Stimulated activated CD4-positive, alpha-beta T cell treated with anti-CD3 and anti-CD28 coated beads, Interleukin-15, amount 100 ng/mL, for 1 hour (primary cell): ENCODE measurements around the gene MINDY4.

Source experiments
- DNase-seq, 2 donors: peaks; one replicate each; pipeline ENCODE4 v3.0.0-alpha.2; 2020; ENCODE audit warnings: low read depth in 1 of 2, low spot score in 1 of 2

The MINDY4 gene

GRCh38 chr7:30874656-30875302 is 103.6 kb downstream of the MINDY4 start:
- DNase-seq, result no peak

DNA sequence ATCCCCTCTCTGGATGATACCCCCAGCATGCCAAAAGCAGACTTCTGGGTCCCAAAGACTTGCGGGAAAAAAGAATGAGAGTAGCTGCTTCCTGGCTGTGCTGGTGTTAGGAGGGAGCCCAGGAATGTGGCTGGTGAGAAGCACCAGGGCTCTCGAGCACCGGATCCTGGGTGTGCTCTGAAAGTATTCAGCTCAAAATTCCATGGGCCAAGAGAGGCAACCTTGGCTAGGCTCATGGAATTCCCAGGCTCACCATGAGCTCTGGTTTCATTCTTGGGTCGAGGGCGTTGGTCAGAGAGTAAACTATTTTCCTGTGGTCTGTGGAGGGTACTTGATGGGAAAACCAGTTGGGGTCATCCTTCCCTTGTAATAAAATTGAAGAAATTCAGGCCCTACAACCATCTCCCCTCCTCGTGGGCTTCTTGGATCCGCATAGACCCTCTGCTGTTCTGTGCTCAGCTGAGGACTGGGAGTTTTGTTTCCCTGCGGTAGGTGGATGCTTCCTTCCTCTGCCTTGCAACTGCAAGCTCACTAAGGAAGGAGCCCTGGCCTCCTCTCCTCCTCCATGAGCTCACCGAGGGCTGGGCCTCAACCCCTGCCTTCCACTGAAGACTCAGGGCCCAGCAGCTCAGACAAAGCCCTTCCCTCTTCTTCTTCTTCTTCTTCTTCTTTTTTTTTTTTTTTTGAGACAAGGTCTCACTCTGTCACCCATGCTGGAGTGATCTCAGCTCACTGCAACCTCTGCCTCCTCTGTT is 106.0 kb downstream of the MINDY4 start:
- no peak for DNase-seq

- no peak for DNase-seq
These were observed 106.8 kb downstream of the MINDY4 start for GRCh38 chr7:30877993-30878392.

- DNase-seq, result no peak
These were observed 108.2 kb downstream of the MINDY4 start for GRCh38 chr7:30879139-30880124.

DNA sequence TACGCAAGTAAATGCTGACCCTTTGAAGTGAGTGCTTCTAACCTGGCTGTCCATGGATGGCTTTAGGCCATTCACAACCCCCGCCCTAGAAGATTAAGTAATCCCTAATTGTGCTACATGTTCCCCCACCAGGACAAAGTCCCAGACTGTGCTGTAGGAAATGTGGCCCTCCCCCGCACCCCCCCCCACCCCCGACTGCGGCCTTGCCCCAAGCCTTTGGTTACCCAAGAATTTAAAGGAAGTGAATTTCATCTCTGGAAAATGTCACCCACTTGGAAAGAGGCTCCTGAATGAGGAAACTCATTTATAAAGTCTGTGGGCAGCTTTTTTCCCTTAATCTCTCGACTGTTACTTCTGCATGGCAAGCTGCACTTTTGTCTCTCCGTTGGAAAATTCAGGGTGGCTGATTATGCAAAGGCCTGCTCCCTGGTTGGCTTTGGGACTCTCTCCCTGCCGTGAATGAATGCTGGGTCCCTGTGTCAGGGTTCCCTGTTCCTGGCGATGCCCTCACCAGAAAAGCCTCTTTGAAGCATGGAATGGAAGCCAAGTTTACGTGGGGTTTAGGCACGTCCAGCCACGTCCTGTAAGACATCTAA is 109.0 kb downstream of the MINDY4 start:
- no peak for DNase-seq

- no peak for DNase-seq
These were observed 109.7 kb downstream of the MINDY4 start for GRCh38 chr7:30880941-30881340.

DNA sequence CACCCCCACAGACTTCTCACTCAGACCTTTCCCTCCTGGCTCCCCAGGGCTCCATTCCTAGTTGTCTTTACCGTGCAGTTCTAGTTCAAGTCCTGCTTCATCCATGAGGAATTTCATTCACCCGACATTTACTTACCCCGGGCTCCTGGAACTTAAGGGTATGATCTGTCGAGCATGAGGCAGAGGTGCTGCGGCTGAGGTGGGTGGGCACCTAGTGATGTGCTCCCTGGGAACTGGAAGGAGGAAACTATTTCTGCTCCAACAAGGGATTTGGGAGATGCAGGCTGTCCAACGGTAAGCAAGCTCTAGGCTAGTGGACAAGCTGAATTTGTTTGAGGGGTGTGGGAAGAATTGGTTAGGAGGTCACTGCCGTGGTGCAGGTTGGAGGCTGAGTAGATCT is 110.2 kb downstream of the MINDY4 start:
- no peak for DNase-seq

- DNase-seq, result no peak
These were observed 113.7 kb downstream of the MINDY4 start for GRCh38 chr7:30884881-30885280.

GRCh38 chr7:30886608-30887011 is 115.4 kb downstream of the MINDY4 start:
- DNase-seq, result no peak

DNA sequence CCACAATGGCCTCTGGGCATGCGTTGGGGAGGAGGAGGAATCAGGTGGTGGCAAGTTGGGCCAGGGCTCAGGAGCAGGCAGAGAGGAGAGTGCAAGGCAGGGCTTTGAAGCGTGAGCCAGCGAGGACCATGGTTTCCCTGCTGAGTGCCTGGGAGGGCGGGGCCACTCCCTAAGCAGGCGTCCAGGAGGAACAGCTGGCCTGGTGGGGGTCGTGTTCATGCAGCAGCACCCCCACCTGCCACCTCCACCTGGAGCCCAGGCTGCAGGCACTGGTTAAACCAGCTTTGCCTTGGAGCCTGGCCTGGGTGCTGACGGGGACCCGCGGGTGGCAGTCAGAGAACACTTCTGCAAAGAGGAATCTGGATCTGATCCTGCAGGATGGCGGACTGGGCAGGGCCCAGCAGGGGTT is 116.3 kb downstream of the MINDY4 start:
- no peak for DNase-seq

GRCh38 chr7:30888747-30889146 is 117.5 kb downstream of the MINDY4 start:
- no peak for DNase-seq

DNA sequence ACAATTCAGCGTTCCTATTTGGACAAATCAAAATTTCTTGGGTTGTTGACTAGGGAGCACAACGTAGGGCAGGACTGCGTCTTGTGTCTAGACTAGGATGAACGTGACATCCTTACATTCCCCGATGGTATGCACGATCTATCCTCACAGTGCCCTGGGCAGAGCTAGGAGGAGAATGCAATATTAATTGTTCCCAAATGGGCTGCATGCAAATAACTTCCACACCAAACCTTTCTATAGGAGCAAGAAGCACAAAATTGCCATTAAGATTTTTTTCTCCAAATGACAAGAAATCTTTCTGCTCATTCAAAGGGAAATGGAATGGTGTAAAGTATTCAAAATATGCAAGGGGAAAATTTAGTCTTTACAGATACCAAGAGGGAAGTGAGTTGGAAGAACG is 119.0 kb downstream of the MINDY4 start:
- DNase-seq, result no peak

GRCh38 chr7:30893357-30893756 is 122.1 kb downstream of the MINDY4 start:
- DNase-seq, result no peak

GRCh38 chr7:30894009-30894408 is 122.8 kb downstream of the MINDY4 start:
- no peak for DNase-seq

GRCh38 chr7:30894866-30895605 is 123.8 kb downstream of the MINDY4 start:
- DNase-seq, result no peak

DNA sequence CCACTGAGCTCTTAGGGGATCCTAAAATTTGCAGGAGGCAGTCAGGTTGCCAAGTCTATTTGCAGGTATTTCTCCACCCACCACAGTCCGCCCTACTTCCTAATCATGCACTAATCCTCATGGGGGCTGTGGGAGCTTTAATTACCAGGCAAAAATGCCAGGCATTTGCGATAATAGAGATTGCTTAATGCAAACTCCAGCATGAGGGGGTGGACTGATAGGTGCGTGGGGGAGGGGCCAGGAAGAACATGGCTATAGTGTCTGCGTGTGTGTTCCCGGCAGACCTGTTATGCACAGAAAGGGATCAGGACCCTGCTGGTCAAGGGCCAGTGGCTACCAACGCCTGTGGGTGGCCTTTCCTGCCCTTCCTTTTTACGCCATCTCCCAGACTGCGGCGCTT is 124.8 kb downstream of the MINDY4 start:
- DNase-seq, result no peak

DNA sequence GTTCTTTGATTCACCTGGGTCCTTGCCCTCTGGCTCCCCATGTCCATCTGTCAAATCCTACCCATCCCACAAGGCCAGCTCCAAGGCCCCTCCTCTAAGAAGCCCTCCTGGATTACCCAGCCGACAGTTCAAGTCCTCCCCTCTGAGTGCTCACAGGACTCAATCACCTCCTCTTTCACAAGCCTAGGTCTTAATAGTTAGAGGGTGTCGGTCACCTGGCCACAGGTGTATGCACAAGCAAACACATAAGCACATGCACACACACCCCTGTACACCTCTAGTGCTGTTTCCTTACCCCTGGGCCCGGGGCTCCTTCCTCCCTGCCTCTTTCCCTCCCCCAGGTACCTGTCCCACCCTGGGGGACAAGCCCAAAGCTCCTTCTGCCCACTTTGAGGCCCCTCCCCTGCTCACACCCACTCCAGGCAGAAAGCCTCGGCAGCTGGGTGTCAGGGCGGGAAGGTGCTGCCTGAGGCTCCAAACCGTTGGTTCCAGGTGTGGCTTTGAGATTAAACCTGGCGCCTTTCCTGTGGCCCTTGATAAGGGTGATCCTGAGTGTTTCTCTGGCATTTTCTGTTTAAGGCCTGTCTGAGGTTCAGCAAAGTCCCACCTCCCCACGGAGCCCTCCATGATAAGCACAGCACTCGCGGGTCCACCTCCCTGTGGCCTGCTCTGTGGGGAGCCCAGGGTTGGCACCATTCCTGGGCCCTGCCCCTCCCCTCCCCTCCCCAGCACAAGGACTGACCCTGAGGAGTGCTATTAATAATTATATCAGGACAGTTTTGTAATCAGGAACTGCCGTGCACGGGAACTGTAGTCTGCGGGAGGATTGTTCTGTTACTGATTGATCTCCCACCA is 125.8 kb downstream of the MINDY4 start:
- no peak for DNase-seq

- no peak for DNase-seq
These were observed 126.6 kb downstream of the MINDY4 start for GRCh38 chr7:30897770-30898169.

DNA sequence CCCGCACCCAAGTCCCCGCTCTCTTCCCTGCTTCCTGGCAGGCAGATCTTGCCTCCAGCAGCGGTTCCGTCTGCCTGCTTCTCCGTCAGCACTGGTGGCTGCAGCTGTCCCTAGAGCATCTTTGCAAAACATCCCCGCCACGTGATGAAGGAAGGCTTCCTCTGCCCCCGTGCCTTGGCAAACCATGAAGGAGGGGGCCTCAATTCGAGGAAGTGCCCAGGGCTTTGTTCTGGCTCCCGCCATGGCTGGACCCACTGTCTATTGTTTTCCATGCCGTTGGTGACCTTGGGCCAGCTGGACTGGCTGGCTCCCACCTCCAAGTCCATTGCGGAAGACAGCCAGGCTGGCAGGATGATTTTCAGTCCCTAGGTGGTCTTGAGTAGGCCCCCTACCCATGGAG is 127.2 kb downstream of the MINDY4 start:
- no peak for DNase-seq

DNA sequence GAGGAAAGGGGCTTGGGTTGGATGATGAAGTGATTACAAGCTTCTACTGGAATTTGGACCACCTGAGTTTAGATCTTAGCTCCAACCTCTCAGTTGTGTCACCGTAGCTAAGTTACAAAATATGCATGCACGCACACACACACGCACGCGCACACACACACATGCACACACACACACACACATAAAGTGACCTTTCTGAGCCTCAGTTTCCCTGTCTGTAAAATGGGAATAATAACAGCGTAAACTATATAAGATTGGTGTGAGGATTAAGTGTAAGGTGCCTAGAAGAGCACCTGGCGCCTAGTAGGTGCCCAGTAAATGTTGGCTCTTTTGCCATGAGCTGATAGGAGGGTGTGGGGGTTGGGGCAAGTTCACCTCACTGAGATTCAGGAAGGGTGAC is 127.8 kb downstream of the MINDY4 start:
- DNase-seq, result no peak
